WTC11 (cell line): Measurements from ENCODE around the gene AGBL4. TPM values are rescaled to one million over a fixed set of nuclear protein-coding genes. Genes with fewer than 3 reads are reported as not detected.

Experiments
- ATAC-seq: fragments of 200-7000 bp; cut with Tn5 transposase; 2 replicates; pipeline ENCODE4 v1.10.0; 2021; ENCODE audit warnings: mild to moderate bottlenecking, moderate library complexity
- CTCF ChIA-PET: fragments of 300-600 bp; sonication (Branson Sonifier 250); formaldehyde crosslinking; loops from one replicate; lab custom pipeline; 2021; ENCODE audit warnings: antibody characterized with exemption; lab: Charles Lee
- POLR2A ChIA-PET: fragments of 350-600 bp; sonication (Branson Sonifier 250); formaldehyde crosslinking; loops from one replicate; lab custom pipeline; 2021; ENCODE audit warnings: antibody characterized with exemption; lab: Charles Lee
- DNase-seq: peaks from one replicate; pipeline ENCODE4 v3.0.0; 2021; ENCODE audit warnings: low spot score
- H3K27ac Mint-ChIP-seq: 2 replicates; pipeline ENCODE4 v1.8.0; 2021; ENCODE audit warnings: mixed read lengths
- H3K27me3 Mint-ChIP-seq: 2 replicates; pipeline ENCODE4 v1.8.0; 2021; ENCODE audit warnings: low read depth, mild to moderate bottlenecking, moderate library complexity, mixed read lengths
- H3K36me3 Mint-ChIP-seq: 2 replicates; pipeline ENCODE4 v1.8.0; 2021; ENCODE audit warnings: mixed read lengths
- H3K4me1 Mint-ChIP-seq: 2 replicates; pipeline ENCODE4 v1.8.0; 2022; ENCODE audit warnings: mixed read lengths
- H3K4me3 Mint-ChIP-seq: 2 replicates; pipeline ENCODE4 v1.8.0; 2021; ENCODE audit warnings: mild to moderate bottlenecking, moderate library complexity, mixed read lengths
- H3K9me3 Mint-ChIP-seq: 2 replicates; pipeline ENCODE4 v1.8.0; 2021; ENCODE audit warnings: mixed read lengths
- AR ChIP-seq: fragments of 250-450 bp; sonication (Bioruptor Pico); IDR thresholded peaks from 2 replicates; pipeline ENCODE4 v1.9.0; 2021; ENCODE audit warnings: mild to moderate bottlenecking
- CDX4 ChIP-seq: fragments of 250-450 bp; sonication (Bioruptor Pico); IDR thresholded peaks from 2 replicates; pipeline ENCODE4 v1.9.0; 2021; ENCODE audit warnings: moderate library complexity, mild to moderate bottlenecking, inconsistent platforms, borderline replicate concordance
- E2F4 ChIP-seq: sonication (generic); formaldehyde crosslinking; IDR thresholded peaks from 2 replicates; pipeline ENCODE4 v1.8.1; 2022; ENCODE audit warnings: low read depth, mild to moderate bottlenecking, moderate library complexity, missing genetic modification reagents, borderline replicate concordance
- ERG ChIP-seq: fragments of 250-450 bp; sonication (Bioruptor Pico); IDR thresholded peaks from 2 replicates; pipeline ENCODE4 v1.8.0; 2021; ENCODE audit warnings: mild to moderate bottlenecking
- GRHL2 ChIP-seq: fragments of 250-450 bp; sonication (Bioruptor Pico); IDR thresholded peaks from 2 replicates; pipeline ENCODE4 v1.8.0; 2022; ENCODE audit warnings: mild to moderate bottlenecking, moderate library complexity; ENCODE audit not compliant: insufficient replicate concordance, severe bottlenecking
- IRF2 ChIP-seq: sonication (generic); formaldehyde crosslinking; IDR thresholded peaks from 2 replicates; pipeline ENCODE4 v1.8.0; 2022; ENCODE audit warnings: low read depth, missing genetic modification reagents, borderline replicate concordance
- MLX ChIP-seq: sonication (generic); formaldehyde crosslinking; IDR thresholded peaks from 2 replicates; pipeline ENCODE4 v1.8.1; 2023; ENCODE audit warnings: mild to moderate bottlenecking, missing genetic modification reagents, moderate library complexity
- MYBL2 ChIP-seq: sonication (generic); formaldehyde crosslinking; IDR thresholded peaks from 2 replicates; pipeline ENCODE4 v1.8.1; 2023; ENCODE audit warnings: mild to moderate bottlenecking, moderate library complexity, missing genetic modification reagents
- NFATC4 ChIP-seq: fragments of 250-450 bp; sonication (Bioruptor Pico); IDR thresholded peaks from 2 replicates; pipeline ENCODE4 v1.9.0; 2021; ENCODE audit warnings: mild to moderate bottlenecking
- NFYB ChIP-seq: sonication (generic); formaldehyde crosslinking; conservative IDR thresholded peaks from 2 replicates; pipeline ENCODE4 v1.8.0; 2022; ENCODE audit warnings: low read depth, missing genetic modification reagents
- NR2C2 ChIP-seq: sonication (generic); formaldehyde crosslinking; IDR thresholded peaks from 2 replicates; pipeline ENCODE4 v1.8.0; 2022; ENCODE audit warnings: mild to moderate bottlenecking, missing genetic modification reagents
- NR3C1 ChIP-seq: sonication (generic); formaldehyde crosslinking; conservative IDR thresholded peaks from 2 replicates; pipeline ENCODE4 v1.8.1; 2023; ENCODE audit warnings: low read depth, mild to moderate bottlenecking, missing genetic modification reagents
- SMAD4 ChIP-seq: sonication (generic); formaldehyde crosslinking; IDR thresholded peaks from 2 replicates; pipeline ENCODE4 v1.8.0; 2022; ENCODE audit warnings: mild to moderate bottlenecking, missing genetic modification reagents
- TEAD4 ChIP-seq: sonication (generic); formaldehyde crosslinking; IDR thresholded peaks from 2 replicates; pipeline ENCODE4 v1.8.0; 2022; ENCODE audit warnings: mild to moderate bottlenecking, missing genetic modification reagents
- ZMAT4 ChIP-seq: fragments of 250-450 bp; sonication (Bioruptor Pico); IDR thresholded peaks from 2 replicates; pipeline ENCODE4 v1.9.0; 2021; ENCODE audit warnings: mild to moderate bottlenecking
- ZNF138 ChIP-seq: sonication (generic); formaldehyde crosslinking; conservative IDR thresholded peaks from 2 replicates; pipeline ENCODE4 v1.8.1; 2022; ENCODE audit warnings: mild to moderate bottlenecking, moderate library complexity, missing genetic modification reagents
- ZNF317 ChIP-seq: sonication (generic); formaldehyde crosslinking; IDR thresholded peaks from 2 replicates; pipeline ENCODE4 v1.8.1; 2023; ENCODE audit warnings: low read depth, mild to moderate bottlenecking, moderate library complexity, missing genetic modification reagents, borderline replicate concordance
- ZNF416 ChIP-seq: fragments of 250-450 bp; sonication (Bioruptor Pico); IDR thresholded peaks from 2 replicates; pipeline ENCODE4 v1.9.0; 2021; ENCODE audit warnings: mild to moderate bottlenecking, inconsistent platforms
- total RNA-seq: library from RNA; stranded (reverse); gene quantifications from 3 replicates; pipeline ENCODE4 v1.2.3, GENCODE V29; 2021
- TF ChIP-seq, protein P1 (sequence below): fragments of 200-600 bp; IDR thresholded peaks from 2 replicates; pipeline ENCODE4 v1.8.0; 2022; ENCODE audit warnings: antibody characterized with exemption
- TF ChIP-seq, protein P2 (sequence below): sonication (generic); formaldehyde crosslinking; IDR thresholded peaks from 2 replicates; pipeline ENCODE4 v1.8.1; 2023; ENCODE audit warnings: mild to moderate bottlenecking, missing genetic modification reagents, moderate library complexity
- TF ChIP-seq, protein P3 (sequence below): sonication (generic); formaldehyde crosslinking; IDR thresholded peaks from 2 replicates; pipeline ENCODE4 v1.8.0; 2022; ENCODE audit warnings: mild to moderate bottlenecking, missing genetic modification reagents
- TF ChIP-seq, protein P4 (sequence below): sonication (generic); formaldehyde crosslinking; IDR thresholded peaks from 2 replicates; pipeline ENCODE4 v1.8.1; 2023; ENCODE audit warnings: mild to moderate bottlenecking, missing genetic modification reagents

Gene AGBL4
- total RNA-seq, 1 experiment from 2014 or later: 0.87 TPM

- TF ChIP-seq E2F4 (CRISPR knock-in tag) (no peak), MYBL2 (CRISPR knock-in tag) (no peak), ZNF416 (CRISPR knock-in tag) (no peak), ERG (CRISPR knock-in tag) (no peak), AR (CRISPR knock-in tag) (no peak), MLX (no peak)
- TF ChIP-seq, protein P1, sequence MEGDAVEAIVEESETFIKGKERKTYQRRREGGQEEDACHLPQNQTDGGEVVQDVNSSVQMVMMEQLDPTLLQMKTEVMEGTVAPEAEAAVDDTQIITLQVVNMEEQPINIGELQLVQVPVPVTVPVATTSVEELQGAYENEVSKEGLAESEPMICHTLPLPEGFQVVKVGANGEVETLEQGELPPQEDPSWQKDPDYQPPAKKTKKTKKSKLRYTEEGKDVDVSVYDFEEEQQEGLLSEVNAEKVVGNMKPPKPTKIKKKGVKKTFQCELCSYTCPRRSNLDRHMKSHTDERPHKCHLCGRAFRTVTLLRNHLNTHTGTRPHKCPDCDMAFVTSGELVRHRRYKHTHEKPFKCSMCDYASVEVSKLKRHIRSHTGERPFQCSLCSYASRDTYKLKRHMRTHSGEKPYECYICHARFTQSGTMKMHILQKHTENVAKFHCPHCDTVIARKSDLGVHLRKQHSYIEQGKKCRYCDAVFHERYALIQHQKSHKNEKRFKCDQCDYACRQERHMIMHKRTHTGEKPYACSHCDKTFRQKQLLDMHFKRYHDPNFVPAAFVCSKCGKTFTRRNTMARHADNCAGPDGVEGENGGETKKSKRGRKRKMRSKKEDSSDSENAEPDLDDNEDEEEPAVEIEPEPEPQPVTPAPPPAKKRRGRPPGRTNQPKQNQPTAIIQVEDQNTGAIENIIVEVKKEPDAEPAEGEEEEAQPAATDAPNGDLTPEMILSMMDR: no peak
Observed at GRCh38 chr1:48803474-48803873, 1220.3 kb downstream of the AGBL4 start (continued).

- Mint-ChIP-seq H3K27ac (no peak overlapping the region), H3K9me3 (no peaks in the 10 kb centered on the region), H3K4me3 (no peak overlapping the region), H3K27me3 (peaks cover 3% of the 10 kb centered on the region), H3K4me1 (peaks cover 7% of the 10 kb centered on the region), H3K36me3 (no peaks in the 10 kb centered on the region)
- no peak for ATAC-seq
- TF ChIP-seq NFYB (CRISPR knock-in tag): no peak
- CTCF ChIA-PET: no interaction called here
- DNase-seq: no peak
- POLR2A ChIA-PET: no interaction called here
Observed at GRCh38 chr1:48794816-48795215, 1228.9 kb downstream of the AGBL4 start.

DNA sequence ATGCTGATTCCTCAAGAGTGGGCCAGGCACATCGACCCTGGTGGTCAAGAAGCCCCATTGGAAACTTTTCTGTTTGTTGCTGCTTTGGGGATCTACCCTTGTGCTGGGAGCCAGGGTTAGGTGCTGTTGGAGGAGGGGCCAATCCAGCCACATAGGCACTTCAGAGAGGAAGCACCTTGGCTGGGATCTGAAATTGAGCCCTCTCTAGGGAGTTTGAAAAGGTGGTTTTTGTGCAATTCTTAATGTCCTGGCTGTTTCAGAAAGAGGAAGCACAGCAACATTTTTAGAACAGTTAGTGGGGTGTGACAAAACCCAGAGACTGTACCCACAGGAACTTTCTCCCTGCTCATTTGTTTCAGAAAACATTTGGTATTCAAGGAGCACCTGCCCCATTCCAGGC is 1229.9 kb downstream of the AGBL4 start:
- Mint-ChIP-seq H3K4me3 (no peak overlapping the region), H3K9me3 (no peaks in the 10 kb centered on the region), H3K4me1 (peaks cover 7% of the 10 kb centered on the region), H3K27me3 (peaks cover 3% of the 10 kb centered on the region; the same call in 1 of the 2 replicates), H3K27ac (no peak overlapping the region), H3K36me3 (no peaks in the 10 kb centered on the region)
- CTCF ChIA-PET: interaction anchor here (1.1 kb wide), 1 partner anchor 221 kb away, joined by 3 read pairs; no protein-coding TSS in a partner anchor
- ATAC-seq (peak; percentile 62), DNase-seq (no peak)
- POLR2A ChIA-PET: no interaction called here
- TF ChIP-seq ZMAT4 (CRISPR knock-in tag): no peak
- TF ChIP-seq SMAD4: no peak
- TF ChIP-seq, protein P2, sequence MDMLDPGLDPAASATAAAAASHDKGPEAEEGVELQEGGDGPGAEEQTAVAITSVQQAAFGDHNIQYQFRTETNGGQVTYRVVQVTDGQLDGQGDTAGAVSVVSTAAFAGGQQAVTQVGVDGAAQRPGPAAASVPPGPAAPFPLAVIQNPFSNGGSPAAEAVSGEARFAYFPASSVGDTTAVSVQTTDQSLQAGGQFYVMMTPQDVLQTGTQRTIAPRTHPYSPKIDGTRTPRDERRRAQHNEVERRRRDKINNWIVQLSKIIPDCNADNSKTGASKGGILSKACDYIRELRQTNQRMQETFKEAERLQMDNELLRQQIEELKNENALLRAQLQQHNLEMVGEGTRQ (CRISPR knock-in tag): no peak
- TF ChIP-seq ZNF317: no peak
- TF ChIP-seq GRHL2: no peak
- no peak for TF ChIP-seq IRF2 (CRISPR knock-in tag)
- TF ChIP-seq ZNF138 (CRISPR knock-in tag): no peak
- no peak for TF ChIP-seq CDX4
- no peak for TF ChIP-seq NR3C1 (CRISPR knock-in tag)
- no peak for TF ChIP-seq TEAD4
- TF ChIP-seq, protein P3, sequence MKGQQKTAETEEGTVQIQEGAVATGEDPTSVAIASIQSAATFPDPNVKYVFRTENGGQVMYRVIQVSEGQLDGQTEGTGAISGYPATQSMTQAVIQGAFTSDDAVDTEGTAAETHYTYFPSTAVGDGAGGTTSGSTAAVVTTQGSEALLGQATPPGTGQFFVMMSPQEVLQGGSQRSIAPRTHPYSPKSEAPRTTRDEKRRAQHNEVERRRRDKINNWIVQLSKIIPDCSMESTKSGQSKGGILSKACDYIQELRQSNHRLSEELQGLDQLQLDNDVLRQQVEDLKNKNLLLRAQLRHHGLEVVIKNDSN (CRISPR knock-in tag): no peak
- TF ChIP-seq, protein P4, sequence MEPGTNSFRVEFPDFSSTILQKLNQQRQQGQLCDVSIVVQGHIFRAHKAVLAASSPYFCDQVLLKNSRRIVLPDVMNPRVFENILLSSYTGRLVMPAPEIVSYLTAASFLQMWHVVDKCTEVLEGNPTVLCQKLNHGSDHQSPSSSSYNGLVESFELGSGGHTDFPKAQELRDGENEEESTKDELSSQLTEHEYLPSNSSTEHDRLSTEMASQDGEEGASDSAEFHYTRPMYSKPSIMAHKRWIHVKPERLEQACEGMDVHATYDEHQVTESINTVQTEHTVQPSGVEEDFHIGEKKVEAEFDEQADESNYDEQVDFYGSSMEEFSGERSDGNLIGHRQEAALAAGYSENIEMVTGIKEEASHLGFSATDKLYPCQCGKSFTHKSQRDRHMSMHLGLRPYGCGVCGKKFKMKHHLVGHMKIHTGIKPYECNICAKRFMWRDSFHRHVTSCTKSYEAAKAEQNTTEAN: no peak
- TF ChIP-seq NR2C2 (CRISPR knock-in tag): no peak
- TF ChIP-seq NFATC4 (CRISPR knock-in tag): no peak
